ENCODE data around the gene KDR.

GRCh38 chr4:55037728-55038127 is 87.7 kb downstream of the KDR start:
- TF ChIP-seq CTCF (conservative IDR thresholded peaks at IDR 0.05) (no peak), EZH2 (IDR thresholded peaks at IDR 0.05; ENCODE audit: low read depth) (no peak)
